HG02623 (cell line): ENCODE results near the gene PNO1.
"Not testable (repeated sequence)": the region's sequence is repeated elsewhere in the genome, so short reads cannot be mapped to it uniquely, and the experiment has no call there.

Experiments used
- ATAC-seq: cut with Tn5 transposase; IDR thresholded peaks from one replicate; pipeline ENCODE4 v1.9.1; 2021; ENCODE audit warnings: moderate library complexity; ENCODE audit not compliant: unreplicated experiment

The PNO1 gene

DNA sequence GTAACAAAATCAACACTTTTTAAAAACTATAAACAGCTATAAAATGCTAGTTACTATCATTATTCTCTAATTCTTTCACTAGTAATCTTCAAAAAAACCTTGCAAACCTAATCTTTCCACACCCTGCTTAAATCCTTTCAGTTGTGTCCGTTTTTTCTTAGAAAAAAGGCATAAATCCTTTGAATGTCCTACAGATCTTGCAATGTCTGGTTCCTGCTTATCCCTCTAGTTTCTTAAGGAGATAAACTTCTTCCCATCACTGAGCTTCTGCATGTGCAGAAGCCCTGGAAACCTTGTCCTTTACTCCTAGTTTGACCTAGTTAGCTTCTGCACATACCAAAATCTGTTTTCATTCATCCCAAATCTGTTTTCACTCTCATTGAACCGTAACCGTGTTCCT lies 1.3 kb upstream of the PNO1 start:
- no peak for ATAC-seq

DNA sequence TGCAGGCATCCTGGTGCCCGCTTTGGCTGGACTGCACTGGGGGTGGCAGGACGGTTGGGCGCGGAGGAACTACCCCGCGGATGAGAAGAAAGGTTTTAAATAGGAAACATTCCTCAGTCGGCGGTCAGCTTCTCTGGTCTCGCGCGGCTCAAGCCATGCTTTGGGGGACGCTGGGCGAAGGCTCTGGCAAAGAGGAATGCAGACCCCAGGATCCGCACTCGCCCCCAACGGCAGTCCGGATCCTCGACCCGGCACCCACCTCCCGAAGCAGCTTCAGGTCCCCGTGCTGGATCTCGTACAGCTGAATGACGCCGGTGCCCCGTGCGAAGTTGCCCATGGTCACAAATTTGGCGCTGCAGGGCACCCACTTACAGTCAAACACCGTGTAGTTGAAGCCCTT lies 686 bp upstream of the PNO1 start:
- ATAC-seq, result peak; percentile 19

DNA sequence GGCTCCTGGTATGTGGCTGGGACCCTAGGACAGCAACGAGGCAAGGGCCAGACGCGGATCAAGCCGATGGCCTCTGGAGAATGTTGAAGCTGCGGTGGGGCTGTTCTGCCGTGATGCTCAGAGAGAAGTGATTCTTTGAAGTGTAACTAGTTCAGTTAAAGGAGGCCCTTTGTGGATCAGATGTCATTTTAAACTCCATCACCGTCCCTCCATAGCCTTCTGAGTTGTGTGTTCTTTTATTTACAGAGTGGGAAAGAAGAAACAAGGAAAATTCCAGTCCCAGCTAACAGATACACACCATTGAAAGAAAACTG lies 403 bp downstream of the PNO1 start:
- peak; percentile 9 for ATAC-seq

- no peak for ATAC-seq
Observed at GRCh38 chr2:68163641-68164040, 6.0 kb downstream of the PNO1 start.

DNA sequence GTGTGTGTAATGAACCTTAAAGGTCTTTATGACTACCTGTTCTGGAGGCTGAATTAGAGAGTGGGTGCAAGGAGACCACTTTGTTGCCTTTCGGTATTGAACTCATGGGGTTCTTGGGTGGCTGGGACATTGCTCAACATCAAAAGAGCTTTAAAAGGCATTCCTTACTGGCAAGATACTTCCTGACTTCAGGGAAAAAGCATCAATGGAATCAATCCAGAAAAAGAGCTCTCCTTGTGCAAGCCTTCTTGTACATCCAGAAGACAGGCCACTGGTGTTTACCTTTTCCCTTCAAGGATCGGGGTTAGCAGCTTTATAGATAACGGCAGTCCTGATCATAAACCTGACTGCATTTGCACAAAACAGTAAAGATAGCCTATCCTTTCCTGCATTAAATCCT lies 9.5 kb downstream of the PNO1 start:
- ATAC-seq, result no peak

- ATAC-seq, result no peak
Observed at GRCh38 chr2:68169308-68169707, 11.6 kb downstream of the PNO1 start.

GRCh38 chr2:68171146-68171545 lies 13.5 kb downstream of the PNO1 start:
- no peak for ATAC-seq

DNA sequence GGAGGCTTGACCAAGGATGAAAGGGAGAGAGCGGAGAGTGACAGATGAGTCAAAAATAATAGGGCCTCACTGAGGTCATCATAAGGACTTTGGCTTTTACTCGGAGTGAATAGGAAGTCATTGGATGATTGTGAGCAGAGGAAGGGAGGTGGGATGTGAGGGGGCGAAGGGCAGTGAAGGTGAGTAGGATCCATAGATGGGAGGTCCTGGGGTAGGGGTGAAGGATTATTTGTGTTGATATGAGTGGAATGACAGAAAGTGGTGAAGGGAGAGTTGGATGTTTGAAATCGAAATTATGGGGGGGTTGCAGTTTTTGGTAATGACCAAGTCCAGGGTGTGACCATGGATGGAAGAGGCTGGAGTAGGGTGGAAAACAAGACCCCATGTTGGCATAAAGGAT lies 14.0 kb downstream of the PNO1 start:
- no peak for ATAC-seq

- ATAC-seq, result no peak
Observed at GRCh38 chr2:68172521-68172920, 14.8 kb downstream of the PNO1 start.

GRCh38 chr2:68172990-68173700 lies 15.5 kb downstream of the PNO1 start:
- ATAC-seq, result no peak

DNA sequence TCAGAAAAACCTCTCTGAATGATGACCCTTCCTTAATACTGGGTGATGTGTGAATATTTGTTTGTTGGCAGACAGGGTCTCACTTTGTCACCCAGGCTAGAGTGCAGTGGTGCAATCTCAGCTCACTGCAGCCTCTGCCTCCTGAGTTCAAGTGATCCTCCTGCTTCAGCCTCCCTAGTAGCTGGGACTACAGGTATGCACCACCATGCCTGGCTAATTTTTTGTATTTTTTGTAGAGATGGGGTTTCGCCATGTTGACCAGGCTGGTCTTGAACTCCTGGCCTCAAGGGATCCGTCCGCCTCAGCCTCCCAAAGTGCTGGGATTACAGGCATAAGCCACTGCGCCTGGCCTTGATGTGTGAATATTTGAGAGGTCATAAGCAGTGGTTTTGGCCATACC lies 17.5 kb downstream of the PNO1 start:
- ATAC-seq, result not testable (repeated sequence)

GRCh38 chr2:68176657-68177056 lies 19.0 kb downstream of the PNO1 start:
- no peak for ATAC-seq

DNA sequence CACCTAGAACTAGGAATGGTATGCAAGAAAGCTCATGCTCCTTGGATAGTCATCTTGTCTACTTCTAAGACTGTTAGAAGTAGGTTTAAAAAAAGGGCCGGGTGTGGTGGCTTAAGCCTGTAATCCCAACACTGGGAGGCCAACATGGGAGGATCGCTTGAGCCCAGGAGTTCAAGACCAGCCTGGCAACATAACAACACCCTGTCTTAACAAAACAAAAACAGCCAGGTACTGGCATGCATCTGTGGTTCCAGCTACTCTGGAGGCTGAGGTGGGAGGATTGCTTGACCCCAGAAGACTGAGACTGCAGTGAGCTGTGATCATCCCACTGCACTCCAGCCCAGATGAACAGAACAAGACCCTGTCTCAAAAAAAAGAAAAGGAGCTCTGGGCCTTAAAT lies 19.9 kb downstream of the PNO1 start:
- ATAC-seq, result no peak

DNA sequence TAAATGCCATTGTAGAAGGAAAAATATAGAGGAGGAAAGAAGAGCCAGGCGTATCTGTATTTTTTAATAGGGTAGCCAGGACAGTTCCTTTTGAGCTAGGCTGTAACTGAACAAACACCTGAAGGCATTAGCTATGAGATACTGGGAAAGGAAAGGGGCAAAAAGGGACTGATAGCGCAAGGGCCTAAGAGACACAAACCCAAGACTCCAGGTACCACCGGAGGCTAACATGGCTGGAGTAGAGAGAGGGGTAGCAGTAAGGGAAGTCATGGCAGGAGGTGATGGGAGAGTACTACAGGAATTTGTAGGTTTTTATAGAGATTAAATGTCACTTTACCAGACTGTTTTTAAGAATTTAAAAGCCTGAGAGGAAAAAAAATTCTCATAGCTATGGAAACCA lies 20.7 kb downstream of the PNO1 start:
- ATAC-seq, result no peak

- ATAC-seq, result no peak
Observed at GRCh38 chr2:68178954-68179627, 21.4 kb downstream of the PNO1 start.

DNA sequence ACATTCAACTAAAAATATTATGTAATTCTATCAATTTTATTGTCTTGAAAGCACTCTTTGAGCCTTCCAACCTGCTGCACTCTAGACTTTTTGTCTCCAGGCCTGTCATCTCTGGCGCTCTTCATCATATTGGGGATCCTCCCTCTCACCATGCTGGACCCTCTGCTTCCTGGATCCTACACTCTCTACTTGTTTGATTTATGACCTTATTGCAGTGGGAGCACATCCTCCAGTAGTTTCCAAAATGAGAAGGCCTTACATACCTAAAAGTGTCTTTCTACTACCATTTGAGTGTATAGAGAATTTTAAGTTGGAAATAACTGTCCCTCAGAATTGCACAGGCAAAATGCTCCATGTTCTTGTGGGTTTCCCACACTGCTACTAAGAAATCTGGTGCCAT lies 25.2 kb downstream of the PNO1 start:
- ATAC-seq, result no peak

- ATAC-seq, result no peak
Observed at GRCh38 chr2:68185541-68186164, 28.0 kb downstream of the PNO1 start.

DNA sequence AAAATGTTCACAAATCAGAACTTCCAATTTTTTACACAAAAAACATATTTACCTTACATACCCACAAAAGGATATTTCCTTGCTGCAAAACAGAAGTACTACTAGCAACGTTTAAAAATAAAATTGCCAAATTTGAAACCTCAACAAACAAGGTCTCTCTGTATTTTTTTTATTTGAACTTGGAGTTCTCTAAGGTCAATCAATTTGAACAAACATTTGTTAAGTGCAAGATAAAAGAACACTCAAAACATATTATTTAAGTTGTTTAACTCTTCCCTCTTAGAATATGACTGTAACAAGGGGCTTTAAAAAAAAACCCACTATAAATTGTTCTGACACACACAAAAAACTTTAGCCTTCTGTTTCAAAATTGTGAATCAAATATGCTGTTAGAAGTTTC lies 29.6 kb downstream of the PNO1 start:
- no peak for ATAC-seq

GRCh38 chr2:68188831-68189230 lies 31.1 kb downstream of the PNO1 start:
- ATAC-seq, result no peak

DNA sequence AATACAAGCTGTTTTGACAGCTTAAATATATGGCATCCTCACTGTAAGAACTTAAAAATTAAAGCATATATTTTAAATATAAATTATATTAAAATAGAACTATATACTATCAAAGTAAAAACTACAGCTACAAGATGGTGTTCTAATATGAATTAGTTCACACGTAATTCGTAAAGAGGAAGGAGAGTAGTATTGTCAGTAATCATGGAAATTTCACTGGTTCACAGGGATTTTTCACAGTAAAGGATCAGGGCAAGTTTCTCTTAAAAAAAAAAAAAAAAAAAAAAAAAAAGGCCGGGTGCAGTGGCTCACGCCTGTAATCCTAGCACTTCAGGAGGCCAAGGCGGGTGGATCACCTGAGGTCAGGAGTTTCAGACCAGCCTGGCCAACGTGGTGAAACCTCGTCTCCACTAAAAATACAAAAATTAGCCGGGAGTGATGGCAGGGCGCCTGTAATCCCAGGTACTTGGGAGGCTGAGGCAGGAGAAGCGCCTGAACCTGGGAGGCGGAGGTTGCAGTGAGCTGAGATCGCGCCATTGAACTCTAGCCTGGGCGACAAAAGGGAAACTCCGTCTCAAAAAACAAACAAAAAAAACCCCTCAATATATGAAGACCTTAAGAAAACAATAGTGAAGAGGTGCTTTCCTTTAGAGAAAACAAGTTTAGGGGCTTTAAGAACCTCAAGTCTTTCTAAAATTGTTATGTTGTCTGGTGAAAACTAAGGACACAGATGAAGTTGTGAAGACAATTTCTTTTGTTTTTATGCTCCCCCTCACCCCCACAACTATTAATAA lies 32.5 kb downstream of the PNO1 start:
- ATAC-seq, result no peak

- ATAC-seq, result no peak
Observed at GRCh38 chr2:68190991-68191731, 33.5 kb downstream of the PNO1 start.
